ENCODE results near the gene RIN2. TPM values are rescaled to one million over a fixed set of nuclear protein-coding genes. Genes with fewer than 3 reads are reported as not detected.

RIN2 gene
- total and polyA plus RNA-seq, 9 of the 15 experiments (the other 6 are each of a cell fraction or from before 2014, with no cell fraction given): 0.09 TPM; not detected in 8

GRCh38 chr20:19769507-19769906, 11.4 kb downstream of the RIN2 start:
- no peak for TF ChIP-seq ZNF146 (CRISPR knock-in tag; IDR thresholded peaks at IDR 0.05; ENCODE audit: unreplicated experiment)
- TF ChIP-seq ZNF780A (CRISPR knock-in tag; IDR thresholded peaks at IDR 0.05): no peak
- TF ChIP-seq MXD1 (CRISPR knock-in tag; IDR thresholded peaks at IDR 0.05; ENCODE audit: borderline replicate concordance, poor library complexity, severe bottlenecking): no peak
- no peak for TF ChIP-seq KLF1 (tag; IDR thresholded peaks at IDR 0.05)
- no TSS peak for BruUV-seq (replicated peaks)
- Histone ChIP-seq H4K20me1 (replicated peaks; ENCODE audit: control insufficient read depth, insufficient read depth, low read length) (0 out of 2 replicates have a peak, but pooled peaks cover 4% of the 10 kb centered on the region), H3K4me2 (ENCODE audit: insufficient read depth, low read length) (no peak overlapping the region), H3K27me3 (ENCODE audit: control insufficient read depth in 2 of 2, insufficient read depth in 2 of 2, low read length in 2 of 2) (peaks cover 0 to 5% of the 10 kb centered on the region in 2 experiments; a peak in 2 of 5 replicates), H3K9ac (ENCODE audit: insufficient read depth in 1 of 2, low read depth in 2 of 2, low read length in 2 of 2) (no peak overlapping the region), H3K4me3 (no peak overlapping the region), H3K4me1 (replicated peaks in 1 of 2; ENCODE audit: control insufficient read depth in 2 of 2, insufficient read depth in 2 of 2, low read length in 2 of 2) (no peaks in the 10 kb centered on the region), H3K9me3 (replicated peaks; ENCODE audit: control insufficient read depth, insufficient read depth, low read depth, low read length) (no peaks in the 10 kb centered on the region), H3K9me1 (ENCODE audit: control insufficient read depth, insufficient read depth, low read length) (no peaks in the 10 kb centered on the region), H3K36me3 (ENCODE audit: control insufficient read depth, insufficient read depth, low read length) (no peaks in the 10 kb centered on the region), H3K79me2 (ENCODE audit: control insufficient read depth, insufficient read depth, low read length) (no peaks in the 10 kb centered on the region), H2AFZ (ENCODE audit: low read depth, low read length) (no peak overlapping the region), H3K27ac (ENCODE audit: extremely low read depth, low read depth, low read length) (no peak overlapping the region)
- DNase-seq (ENCODE audit: extremely low read depth in 1 of 4, low spot score in 3 of 4) (no peak), ATAC-seq (no peak), FAIRE-seq (no peak)
- in situ Hi-C loops (cut with MboI) (no loop called here), intact Hi-C loops (cut with micrococcal nuclease) (no loop called here)
- WGBS (ENCODE audit: insufficient coverage, low coverage, missing lambda C conversion rate): 6% methylated on average over 2 of the region's 2 CpGs
- ChIA-PET CTCF (ENCODE audit: low intra/inter-chr PET ratio) (no interaction called here), POLR2A (no interaction called here)

GRCh38 chr20:19770375-19770774, 12.3 kb downstream of the RIN2 start:
- BruUV-seq (replicated peaks): no TSS peak
- Histone ChIP-seq H3K79me2 (ENCODE audit: control insufficient read depth, insufficient read depth, low read length) (no peaks in the 10 kb centered on the region), H3K27me3 (ENCODE audit: control insufficient read depth in 2 of 2, insufficient read depth in 2 of 2, low read length in 2 of 2) (peaks cover 0 to 5% of the 10 kb centered on the region in 2 experiments; a peak in 2 of 5 replicates), H3K9ac (ENCODE audit: insufficient read depth in 1 of 2, low read depth in 2 of 2, low read length in 2 of 2) (no peak overlapping the region), H3K9me1 (ENCODE audit: control insufficient read depth, insufficient read depth, low read length) (no peaks in the 10 kb centered on the region), H4K20me1 (replicated peaks; ENCODE audit: control insufficient read depth, insufficient read depth, low read length) (0 out of 2 replicates have a peak, but pooled peaks cover 4% of the 10 kb centered on the region), H2AFZ (ENCODE audit: low read depth, low read length) (no peak overlapping the region), H3K4me1 (replicated peaks in 1 of 2; ENCODE audit: control insufficient read depth in 2 of 2, insufficient read depth in 2 of 2, low read length in 2 of 2) (no peaks in the 10 kb centered on the region), H3K9me3 (replicated peaks; ENCODE audit: control insufficient read depth, insufficient read depth, low read depth, low read length) (no peaks in the 10 kb centered on the region), H3K27ac (ENCODE audit: extremely low read depth, low read depth, low read length) (no peak overlapping the region), H3K36me3 (ENCODE audit: control insufficient read depth, insufficient read depth, low read length) (no peaks in the 10 kb centered on the region), H3K4me3 (no peak overlapping the region), H3K4me2 (ENCODE audit: insufficient read depth, low read length) (no peak overlapping the region)
- intact Hi-C loops (cut with micrococcal nuclease): no loop called here
- in situ Hi-C loops (cut with MboI): no loop called here
- POLR2A ChIA-PET: no interaction called here
- DNase-seq (ENCODE audit: extremely low read depth in 1 of 4, low spot score in 3 of 4): no peak
- ATAC-seq: no peak
- CTCF ChIA-PET (ENCODE audit: low intra/inter-chr PET ratio): no interaction called here
- 2% methylated on average over 6 of the region's 6 CpGs for WGBS (ENCODE audit: insufficient coverage, low coverage, missing lambda C conversion rate)
- no peak for FAIRE-seq
- TF ChIP-seq ZNF668 (CRISPR knock-in tag; IDR thresholded peaks at IDR 0.05): no peak
- TF ChIP-seq CREM (IDR thresholded peaks at IDR 0.05; ENCODE audit: low read depth): no peak
- TF ChIP-seq KHSRP (IDR thresholded peaks at IDR 0.05): no peak
